Gastrocnemius medialis (tissue), 4 donors: ENCODE results near the gene PRDM16. TPM values are rescaled to one million over a fixed set of nuclear protein-coding genes. Genes with fewer than 3 reads are reported as not detected.
A peak's percentile ranks its signal among the peaks of the same experiment; 100 is the strongest.

ENCODE experiments used
- ATAC-seq, 2 donors: fragments of 150-250 bp; one replicate each; pipeline ENCODE4 v1.9.1; 2016
- DNase-seq, 2 donors: peaks; one replicate each; pipeline ENCODE4 v3.0.0-alpha.2; 2019
- H3K27ac ChIP-seq, 4 donors: fragments of 200-600 bp; sonication (generic); 1 replicate in 1 of 4; 2 replicates in 3 of 4; pipeline ENCODE4 v1.5.1; 2016 to 2018; ENCODE audit warnings: mild to moderate bottlenecking in 2 of 4, moderate library complexity in 1 of 4
- H3K27me3 ChIP-seq, 3 donors: fragments of 200-600 bp; sonication (generic) in 2 of 3; 1 replicate in 1 of 3; 2 replicates in 2 of 3; pipeline versions ENCODE4 v1.5.1 to v1.6.0; 2016 to 2019; ENCODE audit warnings: mild to moderate bottlenecking in 1 of 3, moderate library complexity in 1 of 3
- H3K36me3 ChIP-seq, 2 donors: fragments of 200-600 bp; sonication (generic) in 1 of 2; one replicate each; pipeline ENCODE4 v1.5.1; 2017 to 2018
- H3K4me1 ChIP-seq, 2 donors: fragments of 200-600 bp; sonication (generic) in 1 of 2; one replicate each; pipeline ENCODE4 v1.5.1; 2016 to 2017; ENCODE audit warnings: mild to moderate bottlenecking in 2 of 2
- H3K4me3 ChIP-seq, 4 donors: fragments of 200-600 bp; sonication (generic) in 3 of 4; 1 replicate in 1 of 4; 2 replicates in 3 of 4; pipeline ENCODE4 v1.5.1; 2016 to 2019; ENCODE audit warnings: mild to moderate bottlenecking in 2 of 4
- H3K9me3 ChIP-seq, 3 donors: fragments of 200-600 bp; sonication (generic) in 2 of 3; 1 replicate in 1 of 3; 2 replicates in 2 of 3; pipeline ENCODE4 v1.5.1; 2016 to 2019
- CTCF ChIP-seq, 5 experiments: fragments of 450-650 bp in 3 of 5; fragments of 200-600 bp in 2 of 5; sonication (generic) in 2 of 5; IDR thresholded peaks in 4 of 5; conservative IDR thresholded peaks in 1 of 5; 1 replicate in 4 of 5; 2 replicates in 1 of 5; pipeline ENCODE4 v1.5.1; 2016 to 2019; ENCODE audit warnings: antibody characterized with exemption in 5 of 5, mild to moderate bottlenecking in 3 of 5, moderate library complexity in 3 of 5
- POLR2A ChIP-seq, 2 donors: fragments of 450-650 bp; IDR thresholded peaks; one replicate each; pipeline ENCODE4 v1.6.1; 2017; ENCODE audit warnings: antibody characterized with exemption in 2 of 2, mild to moderate bottlenecking in 2 of 2, moderate library complexity in 2 of 2
- in situ Hi-C, 4 donors: fragments of 200-750 bp; cut with MboI; loops; one replicate each; pipeline versions ENCODE4 v1.15.0 to v1.8.0; 2017; ENCODE audit warnings: low sequenced_read_pairs in 4 of 4
- intact Hi-C: fragments of 100-400 bp; cut with DNase I; formaldehyde crosslinking; loops from one replicate; pipeline ENCODE4 v1.15.1; 2023; ENCODE audit warnings: low total_unique reads
- total RNA-seq, 4 donors: library from RNA; depleted of rRNA; stranded (reverse); fragments of >200 nt; gene quantifications; one replicate each; pipeline versions ENCODE4 v1.1.0 to v1.2.3, GENCODE V29; 2016

PRDM16 gene
- total RNA-seq, 4 donors from 2014 or later: 0.03 to 0.19 (median 0.17) TPM

GRCh38 chr1:3481046-3481445 is 412.0 kb downstream of the PRDM16 start:
- Histone ChIP-seq H3K27ac (no peak overlapping the region), H3K27me3 (peaks cover 0 to 5% (median 0%) of the 10 kb centered on the region in 3 donors), H3K9me3 (no peaks in the 10 kb centered on the region), H3K36me3 (no peaks in the 10 kb centered on the region), H3K4me1 (no peaks in the 10 kb centered on the region), H3K4me3 (no peak overlapping the region)
- intact Hi-C loops (no loop called here), in situ Hi-C loops (loop anchor here in 2 of 4 donors (10.0 kb wide), 1 partner anchor 144 kb away; the partner anchor contains the start of gene TPRG1L (in 2 of the 2))
- no peak for DNase-seq
- no peak for ATAC-seq
- TF ChIP-seq CTCF (IDR thresholded peaks at IDR 0.05 in 4 of 5, conservative IDR thresholded peaks at IDR 0.05 in 1 of 5): no peak
- no peak for TF ChIP-seq POLR2A (IDR thresholded peaks at IDR 0.05)

- in situ Hi-C loops (loop anchor here in 2 of 4 donors (10.0 kb wide), 1 partner anchor 143 kb away; the partner anchor contains the start of gene TPRG1L (in 2 of the 2)), intact Hi-C loops (no loop called here)
- Histone ChIP-seq H3K36me3 (no peaks in the 10 kb centered on the region), H3K27ac (no peak overlapping the region), H3K27me3 (peaks cover 0 to 5% (median 0%) of the 10 kb centered on the region in 3 donors), H3K4me1 (no peaks in the 10 kb centered on the region), H3K4me3 (no peak overlapping the region), H3K9me3 (no peaks in the 10 kb centered on the region)
- no peak for DNase-seq
- ATAC-seq: no peak
- no peak for TF ChIP-seq CTCF (IDR thresholded peaks at IDR 0.05 in 4 of 5, conservative IDR thresholded peaks at IDR 0.05 in 1 of 5)
- TF ChIP-seq POLR2A (IDR thresholded peaks at IDR 0.05): no peak
These were observed 412.9 kb downstream of the PRDM16 start for GRCh38 chr1:3481836-3482375.

- no peak overlapping the region for H3K27ac ChIP-seq
- peaks cover 0 to 5% (median 0%) of the 10 kb centered on the region in 3 donors for H3K27me3 ChIP-seq
- TF ChIP-seq POLR2A (IDR thresholded peaks at IDR 0.05) (no peak), CTCF (IDR thresholded peaks at IDR 0.05 in 4 of 5, conservative IDR thresholded peaks at IDR 0.05 in 1 of 5) (no peak)
- no peak overlapping the region for H3K4me3 ChIP-seq
- in situ Hi-C loops (loop anchor here in 2 of 4 donors (10.0 kb wide), 1 partner anchor 142 kb away; the partner anchor contains the start of gene TPRG1L (in 2 of the 2)), intact Hi-C loops (no loop called here)
- no peak for DNase-seq
- no peaks in the 10 kb centered on the region for H3K36me3 ChIP-seq
- no peaks in the 10 kb centered on the region for H3K4me1 ChIP-seq
- no peak for ATAC-seq
- H3K9me3 ChIP-seq: no peaks in the 10 kb centered on the region
These were observed 413.4 kb downstream of the PRDM16 start for GRCh38 chr1:3482378-3482849.

GRCh38 chr1:3483380-3483779 is 414.4 kb downstream of the PRDM16 start:
- in situ Hi-C loops (loop anchor here in 2 of 4 donors (10.0 kb wide), 1 partner anchor 141 kb away; the partner anchor contains the start of gene TPRG1L (in 2 of the 2)), intact Hi-C loops (no loop called here)
- no peak for TF ChIP-seq CTCF (IDR thresholded peaks at IDR 0.05 in 4 of 5, conservative IDR thresholded peaks at IDR 0.05 in 1 of 5)
- no peak for TF ChIP-seq POLR2A (IDR thresholded peaks at IDR 0.05)
- ATAC-seq (peak in 1 of 2 donors; percentile 14), DNase-seq (no peak)
- H3K27me3 ChIP-seq: peaks cover 0 to 5% (median 0%) of the 10 kb centered on the region in 3 donors
- H3K4me1 ChIP-seq: no peaks in the 10 kb centered on the region
- H3K36me3 ChIP-seq: no peaks in the 10 kb centered on the region
- H3K4me3 ChIP-seq: no peak overlapping the region
- no peak overlapping the region for H3K27ac ChIP-seq
- H3K9me3 ChIP-seq: no peaks in the 10 kb centered on the region
